Activated CD8-positive, alpha-beta memory T cell treated with anti-CD3 and anti-CD28 coated beads, Interleukin-2, amount 50 U/mL, for 1 hour (primary cell): Measurements from ENCODE around the gene AMZ1.
"Not testable (repeated sequence)": the region's sequence is repeated elsewhere in the genome, so short reads cannot be mapped to it uniquely, and the experiment has no call there.

Experiments
- DNase-seq: peaks from one replicate; pipeline ENCODE4 v3.0.0-alpha.2; 2020; ENCODE audit errors: extremely low read depth

Gene AMZ1

GRCh38 chr7:2727206-2727605, 39.2 kb downstream of the AMZ1 start:
- DNase-seq, result not testable (repeated sequence)

- no peak for DNase-seq
Observed at GRCh38 chr7:2728316-2729030, 40.5 kb downstream of the AMZ1 start.

GRCh38 chr7:2729031-2729892, 41.3 kb downstream of the AMZ1 start:
- no peak for DNase-seq

- no peak for DNase-seq
Observed at GRCh38 chr7:2729893-2730716, 42.1 kb downstream of the AMZ1 start.

- no peak for DNase-seq
Observed at GRCh38 chr7:2730846-2731770, 43.1 kb downstream of the AMZ1 start.

GRCh38 chr7:2732388-2732787, 44.4 kb downstream of the AMZ1 start:
- no peak for DNase-seq

GRCh38 chr7:2732959-2733584, 45.1 kb downstream of the AMZ1 start:
- DNase-seq, result no peak

GRCh38 chr7:2734084-2734686, 46.2 kb downstream of the AMZ1 start:
- DNase-seq, result no peak

GRCh38 chr7:2734751-2735571, 47.0 kb downstream of the AMZ1 start:
- DNase-seq, result no peak

GRCh38 chr7:2735744-2736143, 47.7 kb downstream of the AMZ1 start:
- DNase-seq, result no peak

GRCh38 chr7:2736411-2736914, 48.5 kb downstream of the AMZ1 start:
- no peak for DNase-seq

- DNase-seq, result not testable (repeated sequence)
Observed at GRCh38 chr7:2737005-2737743, 49.2 kb downstream of the AMZ1 start.

GRCh38 chr7:2737771-2738540, 50.0 kb downstream of the AMZ1 start:
- no peak for DNase-seq

- no peak for DNase-seq
Observed at GRCh38 chr7:2738766-2739549, 51.0 kb downstream of the AMZ1 start.

- DNase-seq, result not testable (repeated sequence)
Observed at GRCh38 chr7:2743523-2744185, 55.7 kb downstream of the AMZ1 start.

- not testable (repeated sequence) for DNase-seq
Observed at GRCh38 chr7:2748684-2749083, 60.7 kb downstream of the AMZ1 start.
